ENCODE data around the gene PIP5K1C. TPM values are rescaled to one million over a fixed set of nuclear protein-coding genes. Genes with fewer than 3 reads are reported as not detected.

Gene PIP5K1C
- total and polyA plus RNA-seq, 9 of the 15 experiments (the other 6 are each of a cell fraction or from before 2014, with no cell fraction given) = 0.38 to 22.1 (median 4.1) TPM

DNA sequence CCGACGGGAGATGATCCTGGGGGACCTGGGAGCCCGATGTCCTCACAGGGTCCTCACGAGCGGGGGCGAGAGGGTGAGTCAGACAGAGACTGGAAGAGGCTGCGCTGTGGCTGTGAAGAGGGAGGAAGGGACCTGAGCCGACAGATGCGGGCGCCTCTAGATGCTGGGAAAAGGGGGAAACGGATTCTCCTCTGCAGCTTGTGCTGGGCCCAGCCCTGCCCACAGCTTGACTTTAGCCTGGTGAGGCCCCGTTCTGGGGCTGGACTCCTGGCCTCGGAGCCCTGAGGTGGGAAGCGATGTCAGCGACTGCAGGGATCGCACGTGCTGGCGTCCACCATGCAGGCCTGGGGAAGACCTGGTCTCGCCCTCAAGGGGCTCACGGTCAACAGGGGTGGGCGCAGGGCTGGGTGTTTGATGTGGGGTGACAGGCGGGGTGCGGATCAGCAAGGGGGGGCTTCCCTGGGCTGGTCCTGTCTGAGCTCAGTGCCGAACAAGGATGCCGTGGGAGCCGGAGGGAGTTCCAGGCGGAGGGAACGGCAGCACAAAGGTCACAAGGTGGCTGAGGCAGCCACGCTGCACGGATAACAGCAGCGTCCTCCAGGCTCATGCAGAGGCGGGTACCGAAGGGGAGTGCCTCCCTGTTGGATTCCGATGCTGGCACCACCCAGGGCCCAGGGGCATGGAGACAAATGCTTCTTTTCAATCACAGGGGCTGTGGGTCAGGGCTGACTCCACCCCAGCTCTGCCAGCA, 31.8 kb downstream of the PIP5K1C start (continued):
- TF ChIP-seq, protein P1, sequence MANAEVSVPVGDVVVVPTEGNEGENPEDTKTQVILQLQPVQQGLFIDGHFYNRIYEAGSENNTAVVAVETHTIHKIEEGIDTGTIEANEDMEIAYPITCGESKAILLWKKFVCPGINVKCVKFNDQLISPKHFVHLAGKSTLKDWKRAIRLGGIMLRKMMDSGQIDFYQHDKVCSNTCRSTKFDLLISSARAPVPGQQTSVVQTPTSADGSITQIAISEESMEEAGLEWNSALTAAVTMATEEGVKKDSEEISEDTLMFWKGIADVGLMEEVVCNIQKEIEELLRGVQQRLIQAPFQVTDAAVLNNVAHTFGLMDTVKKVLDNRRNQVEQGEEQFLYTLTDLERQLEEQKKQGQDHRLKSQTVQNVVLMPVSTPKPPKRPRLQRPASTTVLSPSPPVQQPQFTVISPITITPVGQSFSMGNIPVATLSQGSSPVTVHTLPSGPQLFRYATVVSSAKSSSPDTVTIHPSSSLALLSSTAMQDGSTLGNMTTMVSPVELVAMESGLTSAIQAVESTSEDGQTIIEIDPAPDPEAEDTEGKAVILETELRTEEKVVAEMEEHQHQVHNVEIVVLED (CRISPR knock-in tag; IDR thresholded peaks at IDR 0.05) = no peak
- TF ChIP-seq, protein P2, sequence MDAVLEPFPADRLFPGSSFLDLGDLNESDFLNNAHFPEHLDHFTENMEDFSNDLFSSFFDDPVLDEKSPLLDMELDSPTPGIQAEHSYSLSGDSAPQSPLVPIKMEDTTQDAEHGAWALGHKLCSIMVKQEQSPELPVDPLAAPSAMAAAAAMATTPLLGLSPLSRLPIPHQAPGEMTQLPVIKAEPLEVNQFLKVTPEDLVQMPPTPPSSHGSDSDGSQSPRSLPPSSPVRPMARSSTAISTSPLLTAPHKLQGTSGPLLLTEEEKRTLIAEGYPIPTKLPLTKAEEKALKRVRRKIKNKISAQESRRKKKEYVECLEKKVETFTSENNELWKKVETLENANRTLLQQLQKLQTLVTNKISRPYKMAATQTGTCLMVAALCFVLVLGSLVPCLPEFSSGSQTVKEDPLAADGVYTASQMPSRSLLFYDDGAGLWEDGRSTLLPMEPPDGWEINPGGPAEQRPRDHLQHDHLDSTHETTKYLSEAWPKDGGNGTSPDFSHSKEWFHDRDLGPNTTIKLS (IDR thresholded peaks at IDR 0.05; ENCODE audit: borderline replicate concordance, low read depth) = no peak
- TF ChIP-seq, protein P3, sequence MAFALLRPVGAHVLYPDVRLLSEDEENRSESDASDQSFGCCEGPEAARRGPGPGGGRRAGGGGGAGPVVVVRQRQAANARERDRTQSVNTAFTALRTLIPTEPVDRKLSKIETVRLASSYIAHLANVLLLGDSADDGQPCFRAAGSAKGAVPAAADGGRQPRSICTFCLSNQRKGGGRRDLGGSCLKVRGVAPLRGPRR (CRISPR knock-in tag; IDR thresholded peaks at IDR 0.05) = no peak
- TF ChIP-seq, protein P4, sequence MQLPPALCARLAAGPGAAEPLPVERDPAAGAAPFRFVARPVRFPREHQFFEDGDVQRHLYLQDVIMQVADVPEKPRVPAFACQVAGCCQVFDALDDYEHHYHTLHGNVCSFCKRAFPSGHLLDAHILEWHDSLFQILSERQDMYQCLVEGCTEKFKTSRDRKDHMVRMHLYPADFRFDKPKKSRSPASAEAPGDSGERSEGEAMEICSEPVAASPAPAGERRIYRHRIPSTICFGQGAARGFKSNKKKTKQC (CRISPR knock-in tag; IDR thresholded peaks at IDR 0.05) = no peak
- no peak for TF ChIP-seq ARHGAP35 (IDR thresholded peaks at IDR 0.05; ENCODE audit: partially characterized antibody)
- TF ChIP-seq, protein P5, sequence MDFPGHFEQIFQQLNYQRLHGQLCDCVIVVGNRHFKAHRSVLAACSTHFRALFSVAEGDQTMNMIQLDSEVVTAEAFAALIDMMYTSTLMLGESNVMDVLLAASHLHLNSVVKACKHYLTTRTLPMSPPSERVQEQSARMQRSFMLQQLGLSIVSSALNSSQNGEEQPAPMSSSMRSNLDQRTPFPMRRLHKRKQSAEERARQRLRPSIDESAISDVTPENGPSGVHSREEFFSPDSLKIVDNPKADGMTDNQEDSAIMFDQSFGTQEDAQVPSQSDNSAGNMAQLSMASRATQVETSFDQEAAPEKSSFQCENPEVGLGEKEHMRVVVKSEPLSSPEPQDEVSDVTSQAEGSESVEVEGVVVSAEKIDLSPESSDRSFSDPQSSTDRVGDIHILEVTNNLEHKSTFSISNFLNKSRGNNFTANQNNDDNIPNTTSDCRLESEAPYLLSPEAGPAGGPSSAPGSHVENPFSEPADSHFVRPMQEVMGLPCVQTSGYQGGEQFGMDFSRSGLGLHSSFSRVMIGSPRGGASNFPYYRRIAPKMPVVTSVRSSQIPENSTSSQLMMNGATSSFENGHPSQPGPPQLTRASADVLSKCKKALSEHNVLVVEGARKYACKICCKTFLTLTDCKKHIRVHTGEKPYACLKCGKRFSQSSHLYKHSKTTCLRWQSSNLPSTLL (IDR thresholded peaks at IDR 0.05) = no peak
- TF ChIP-seq, protein P6, sequence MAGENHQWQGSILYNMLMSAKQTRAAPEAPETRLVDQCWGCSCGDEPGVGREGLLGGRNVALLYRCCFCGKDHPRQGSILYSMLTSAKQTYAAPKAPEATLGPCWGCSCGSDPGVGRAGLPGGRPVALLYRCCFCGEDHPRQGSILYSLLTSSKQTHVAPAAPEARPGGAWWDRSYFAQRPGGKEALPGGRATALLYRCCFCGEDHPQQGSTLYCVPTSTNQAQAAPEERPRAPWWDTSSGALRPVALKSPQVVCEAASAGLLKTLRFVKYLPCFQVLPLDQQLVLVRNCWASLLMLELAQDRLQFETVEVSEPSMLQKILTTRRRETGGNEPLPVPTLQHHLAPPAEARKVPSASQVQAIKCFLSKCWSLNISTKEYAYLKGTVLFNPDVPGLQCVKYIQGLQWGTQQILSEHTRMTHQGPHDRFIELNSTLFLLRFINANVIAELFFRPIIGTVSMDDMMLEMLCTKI (IDR thresholded peaks at IDR 0.05; ENCODE audit: partially characterized antibody) = no peak
